RWPE2 (cell line): ENCODE data around the gene ACYP2.

ENCODE experiments used
- ATAC-seq: fragments of 200-7000 bp; cut with Tn5 transposase; 3 replicates; pipeline ENCODE4 v1.9.1; 2021; ENCODE audit warnings: low read depth
- DNase-seq: peaks from one replicate; pipeline ENCODE4 v3.0.0-alpha.2; 2020; ENCODE audit warnings: low spot score
- H3K27ac ChIP-seq: fragments of 450-650 bp; 2 replicates; pipeline ENCODE4 v1.5.1; 2017; ENCODE audit warnings: mild to moderate bottlenecking; ENCODE audit not compliant: poor library complexity, severe bottlenecking
- H3K27me3 ChIP-seq: fragments of 250-450 bp; sonication (Bioruptor Pico); 2 replicates; pipeline ENCODE4 v1.5.1; 2021; ENCODE audit warnings: mild to moderate bottlenecking, moderate library complexity; ENCODE audit not compliant: insufficient read depth, poor library complexity, severe bottlenecking
- H3K36me3 ChIP-seq: fragments of 250-450 bp; sonication (Bioruptor Pico); 2 replicates; pipeline ENCODE4 v1.5.1; 2020; ENCODE audit warnings: low read depth, mild to moderate bottlenecking, moderate library complexity
- H3K4me1 ChIP-seq: fragments of 250-450 bp; sonication (Bioruptor Pico); 2 replicates; pipeline ENCODE4 v1.5.1; 2021; ENCODE audit warnings: mild to moderate bottlenecking, moderate library complexity; ENCODE audit not compliant: insufficient read depth, poor library complexity, severe bottlenecking
- H3K4me3 ChIP-seq: fragments of 250-450 bp; sonication (Bioruptor Pico); 2 replicates; pipeline ENCODE4 v1.5.1; 2021; ENCODE audit warnings: mild to moderate bottlenecking, moderate library complexity; ENCODE audit not compliant: severe bottlenecking
- H3K9me3 ChIP-seq: fragments of 250-450 bp; sonication (Bioruptor Pico); 2 replicates; pipeline ENCODE4 v1.5.1; 2021; ENCODE audit warnings: mild to moderate bottlenecking, moderate library complexity; ENCODE audit not compliant: severe bottlenecking
- TF ChIP-seq, protein P1 (sequence below): fragments of 450-650 bp; IDR thresholded peaks from one replicate; pipeline ENCODE4 v1.5.1; 2017; ENCODE audit warnings: mild to moderate bottlenecking, moderate library complexity; ENCODE audit not compliant: poor library complexity, severe bottlenecking

Gene ACYP2

DNA sequence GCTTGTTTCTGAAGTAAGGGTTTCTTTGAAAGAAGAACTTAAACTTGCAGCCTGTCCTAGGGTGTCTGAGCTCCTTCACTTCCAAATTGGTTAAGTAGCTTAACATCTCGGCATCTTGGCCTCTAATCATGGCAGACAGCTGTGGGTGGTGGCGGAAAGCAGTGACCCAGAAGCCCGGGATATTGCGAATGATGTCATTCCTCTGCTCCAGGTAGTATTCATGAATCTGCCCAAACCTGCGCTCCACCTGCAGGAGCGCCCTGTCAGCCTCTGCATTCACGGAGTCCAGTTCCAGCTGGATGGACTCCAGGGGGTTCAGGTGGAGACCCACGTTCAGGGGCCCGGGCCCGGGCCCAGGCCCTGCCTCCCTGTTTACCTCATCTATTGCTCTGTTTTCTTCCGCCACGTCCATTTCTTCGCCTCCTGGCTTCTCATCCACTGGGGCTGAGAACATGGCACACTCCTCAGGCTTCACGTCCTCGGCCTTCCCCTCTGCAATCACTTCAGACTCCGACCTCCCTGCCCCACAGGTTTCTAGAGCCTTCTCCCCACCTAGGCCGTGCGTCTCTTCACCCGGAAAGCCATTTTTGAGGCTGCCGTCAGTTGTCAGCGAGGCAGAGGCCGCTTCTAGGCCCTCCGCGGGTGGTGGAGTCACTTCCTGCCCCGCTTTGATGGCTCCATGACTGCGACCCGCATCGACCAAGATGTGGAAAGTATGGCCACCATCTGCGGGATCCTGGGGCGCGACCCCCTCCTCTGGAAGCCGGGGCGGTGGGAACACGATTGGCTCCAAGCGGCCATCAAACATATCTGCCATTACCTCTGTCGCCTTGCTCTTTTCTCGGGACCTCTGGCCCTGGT is 140.0 kb downstream of the ACYP2 start:
- no peak for ATAC-seq
- no peaks in the 10 kb centered on the region for H3K27me3 ChIP-seq
- no peaks in the 10 kb centered on the region for H3K9me3 ChIP-seq
- DNase-seq, result no peak
- no peaks in the 10 kb centered on the region for H3K36me3 ChIP-seq
- TF ChIP-seq, protein P1, sequence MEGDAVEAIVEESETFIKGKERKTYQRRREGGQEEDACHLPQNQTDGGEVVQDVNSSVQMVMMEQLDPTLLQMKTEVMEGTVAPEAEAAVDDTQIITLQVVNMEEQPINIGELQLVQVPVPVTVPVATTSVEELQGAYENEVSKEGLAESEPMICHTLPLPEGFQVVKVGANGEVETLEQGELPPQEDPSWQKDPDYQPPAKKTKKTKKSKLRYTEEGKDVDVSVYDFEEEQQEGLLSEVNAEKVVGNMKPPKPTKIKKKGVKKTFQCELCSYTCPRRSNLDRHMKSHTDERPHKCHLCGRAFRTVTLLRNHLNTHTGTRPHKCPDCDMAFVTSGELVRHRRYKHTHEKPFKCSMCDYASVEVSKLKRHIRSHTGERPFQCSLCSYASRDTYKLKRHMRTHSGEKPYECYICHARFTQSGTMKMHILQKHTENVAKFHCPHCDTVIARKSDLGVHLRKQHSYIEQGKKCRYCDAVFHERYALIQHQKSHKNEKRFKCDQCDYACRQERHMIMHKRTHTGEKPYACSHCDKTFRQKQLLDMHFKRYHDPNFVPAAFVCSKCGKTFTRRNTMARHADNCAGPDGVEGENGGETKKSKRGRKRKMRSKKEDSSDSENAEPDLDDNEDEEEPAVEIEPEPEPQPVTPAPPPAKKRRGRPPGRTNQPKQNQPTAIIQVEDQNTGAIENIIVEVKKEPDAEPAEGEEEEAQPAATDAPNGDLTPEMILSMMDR, result no peak
- H3K4me3 ChIP-seq, result no peak overlapping the region
- no peak overlapping the region for H3K27ac ChIP-seq
- no peaks in the 10 kb centered on the region for H3K4me1 ChIP-seq

DNA sequence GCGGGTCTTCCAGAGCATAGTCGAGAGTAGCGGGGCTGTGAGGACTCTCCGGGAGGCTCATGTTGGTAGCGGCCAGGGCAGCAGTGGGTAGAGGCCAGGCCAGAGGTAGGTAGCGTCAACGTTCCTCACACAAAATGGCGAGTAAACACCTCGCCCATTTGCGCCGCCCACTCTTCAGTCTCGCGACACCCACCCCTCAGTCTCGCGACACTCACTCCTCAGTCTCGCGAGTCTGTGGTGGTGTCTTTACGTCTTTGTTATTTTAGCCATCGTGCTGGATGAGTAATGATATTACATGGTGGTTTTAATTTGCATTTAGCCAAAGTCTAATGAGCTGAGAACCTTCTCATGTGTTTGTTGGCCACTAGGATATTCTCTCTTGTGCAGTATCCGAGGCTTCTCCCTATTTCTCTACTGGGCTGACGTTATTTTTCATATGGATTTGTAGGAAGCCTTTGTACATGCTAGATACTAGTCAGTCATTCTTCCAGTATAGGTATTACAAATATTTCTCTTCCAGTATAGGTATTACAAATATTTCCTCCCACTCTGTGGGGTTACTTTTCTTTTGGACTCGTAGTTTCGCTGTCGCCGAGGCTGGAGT is 140.8 kb downstream of the ACYP2 start, which contains the start of gene TSPYL6:
TSS of gene TSPYL6 (minus strand) at position 139 of the 604 bp plus-strand sequence. CDS start at position 61, 78 bp downstream.
- Histone ChIP-seq H3K9me3 (no peaks in the 10 kb centered on the region), H3K4me1 (no peaks in the 10 kb centered on the region), H3K4me3 (no peak within 1 kb of the TSS), H3K36me3 (no peaks in the 10 kb centered on the region), H3K27ac (no peak within 1 kb of the TSS), H3K27me3 (no peaks in the 10 kb centered on the region)
- TF ChIP-seq, protein P1, result no peak
- no peak for ATAC-seq
- DNase-seq, result no peak

DNA sequence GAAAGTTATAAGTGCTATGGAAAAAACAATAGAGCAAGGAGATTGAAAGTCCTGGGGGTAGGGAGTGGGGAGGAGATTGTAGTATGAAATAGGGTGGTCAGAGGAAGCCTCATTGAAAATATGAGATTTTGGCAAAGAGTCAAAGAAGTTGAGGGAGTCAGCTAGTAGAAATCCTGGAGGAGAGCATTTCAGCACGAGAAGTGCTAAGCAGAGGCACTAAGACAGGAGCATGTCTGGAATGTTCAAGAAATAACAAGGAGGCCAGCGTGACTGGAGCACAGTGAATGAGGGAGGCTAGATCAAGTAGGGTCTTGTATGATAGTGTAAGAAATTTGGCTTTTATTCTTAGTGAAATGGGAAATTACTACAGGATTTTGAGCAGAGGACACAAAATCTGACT is 142.8 kb downstream of the ACYP2 start:
- Histone ChIP-seq H3K27me3 (no peaks in the 10 kb centered on the region), H3K36me3 (no peaks in the 10 kb centered on the region), H3K9me3 (no peaks in the 10 kb centered on the region), H3K4me1 (no peaks in the 10 kb centered on the region), H3K4me3 (no peak overlapping the region), H3K27ac (no peak overlapping the region)
- TF ChIP-seq, protein P1, result no peak
- no peak for ATAC-seq
- no peak for DNase-seq

DNA sequence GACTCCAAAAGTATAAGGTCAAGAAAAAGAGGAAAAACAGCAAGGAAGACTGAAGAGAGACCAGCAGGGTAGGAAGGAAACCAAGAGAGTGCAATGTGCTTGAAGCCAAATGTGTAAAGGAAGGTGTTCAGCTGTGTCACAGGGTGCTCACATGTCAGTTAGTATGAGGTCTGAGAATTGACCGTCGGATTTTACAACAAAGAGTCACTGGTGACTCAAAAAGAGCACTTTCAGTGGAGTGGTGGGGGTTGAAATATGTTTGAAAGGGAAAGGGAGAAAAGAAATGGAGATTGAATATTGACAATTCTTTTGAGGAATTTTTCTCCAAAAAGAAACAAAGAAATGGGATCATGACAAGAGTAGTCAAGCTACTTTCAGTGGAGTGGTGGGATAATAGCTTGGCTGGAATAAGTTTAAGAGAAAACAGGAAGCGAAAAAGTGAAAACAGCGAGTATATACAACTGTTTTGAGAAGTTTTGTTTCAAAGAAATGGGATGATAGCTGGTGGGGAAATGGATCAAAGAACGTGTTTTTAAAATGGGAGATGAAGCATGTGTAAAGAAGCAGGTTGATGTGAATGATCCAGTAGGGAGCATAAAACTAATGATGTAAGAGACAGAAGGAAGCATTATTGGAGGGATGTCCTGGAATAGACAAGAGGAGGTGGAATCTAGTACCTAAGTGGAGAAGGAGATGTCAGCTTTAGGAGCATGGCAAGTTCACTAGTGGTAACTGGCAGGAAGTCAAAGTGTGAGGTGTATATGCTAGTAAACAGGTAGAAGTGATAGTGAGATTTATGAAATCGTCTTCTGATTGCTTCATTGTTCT is 144.2 kb downstream of the ACYP2 start:
- Histone ChIP-seq H3K4me1 (no peaks in the 10 kb centered on the region), H3K9me3 (no peaks in the 10 kb centered on the region), H3K27ac (no peak overlapping the region), H3K27me3 (peaks cover 2% of the 10 kb centered on the region), H3K4me3 (no peak overlapping the region), H3K36me3 (no peaks in the 10 kb centered on the region)
- TF ChIP-seq, protein P1, result no peak
- DNase-seq (no peak), ATAC-seq (no peak)
